NOMO-1 treated with DMSO at 0.1 percent for 48 hours (cell line): ENCODE results near the gene DIPK1C.

ENCODE experiments used
- DNase-seq: peaks from one replicate; lab custom pipeline; 2025; ENCODE audit not compliant: unreplicated experiment; lab: John Stamatoyannopoulos, UW

The DIPK1C gene

GRCh38 chr18:74453642-74454198 lies 3.4 kb downstream of the DIPK1C start:
- DNase-seq = no peak

DNA sequence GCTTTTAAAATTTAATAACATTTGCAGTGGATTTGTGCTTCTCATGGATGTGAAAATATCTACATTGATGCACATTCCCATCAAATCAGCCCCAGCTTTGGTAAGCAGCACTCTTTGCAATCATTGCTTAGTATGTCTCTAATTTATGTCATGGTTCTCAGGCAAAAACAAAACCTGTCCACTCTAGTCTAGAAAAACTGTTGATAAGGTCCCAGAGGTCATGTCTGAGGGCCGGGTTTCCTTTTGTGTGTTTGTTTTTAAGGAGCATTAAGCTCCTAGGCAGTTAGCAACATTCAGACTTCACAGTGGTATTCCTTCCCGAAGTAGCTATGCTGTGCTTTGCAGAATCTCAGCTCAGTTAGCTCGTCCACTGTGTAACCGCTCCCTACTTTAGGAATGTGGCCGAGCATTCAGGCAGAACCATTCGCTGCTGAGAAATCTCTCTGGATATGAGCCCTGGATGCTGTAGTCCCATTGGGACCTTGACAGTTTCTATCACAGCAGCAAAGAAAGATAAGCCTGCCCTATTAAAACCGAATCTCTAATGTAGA lies 4.0 kb downstream of the DIPK1C start:
- no peak for DNase-seq

DNA sequence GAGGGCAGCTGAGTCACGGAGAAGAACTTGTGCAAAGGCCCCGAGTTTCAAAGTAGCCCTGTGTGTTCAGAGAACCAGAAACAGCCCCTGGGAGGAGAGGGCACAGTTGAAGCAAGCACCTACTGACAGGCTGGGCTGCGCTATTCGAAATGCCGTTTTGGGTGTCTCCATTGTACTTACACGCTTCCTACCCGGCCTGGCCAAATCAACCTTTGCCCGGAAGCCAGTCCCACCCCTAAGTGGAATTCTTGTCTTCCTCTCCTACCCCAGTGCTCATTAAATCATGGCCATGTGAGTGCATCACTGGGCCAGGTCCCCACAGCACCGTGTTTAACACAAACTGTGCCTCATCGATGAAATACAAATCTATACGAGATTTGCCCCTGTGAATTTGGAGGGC lies 6.0 kb downstream of the DIPK1C start:
- DNase-seq = no peak

GRCh38 chr18:74450626-74451025 lies 6.5 kb downstream of the DIPK1C start:
- no peak for DNase-seq

- DNase-seq = no peak
Observed at GRCh38 chr18:74447404-74448152, 9.5 kb downstream of the DIPK1C start.

DNA sequence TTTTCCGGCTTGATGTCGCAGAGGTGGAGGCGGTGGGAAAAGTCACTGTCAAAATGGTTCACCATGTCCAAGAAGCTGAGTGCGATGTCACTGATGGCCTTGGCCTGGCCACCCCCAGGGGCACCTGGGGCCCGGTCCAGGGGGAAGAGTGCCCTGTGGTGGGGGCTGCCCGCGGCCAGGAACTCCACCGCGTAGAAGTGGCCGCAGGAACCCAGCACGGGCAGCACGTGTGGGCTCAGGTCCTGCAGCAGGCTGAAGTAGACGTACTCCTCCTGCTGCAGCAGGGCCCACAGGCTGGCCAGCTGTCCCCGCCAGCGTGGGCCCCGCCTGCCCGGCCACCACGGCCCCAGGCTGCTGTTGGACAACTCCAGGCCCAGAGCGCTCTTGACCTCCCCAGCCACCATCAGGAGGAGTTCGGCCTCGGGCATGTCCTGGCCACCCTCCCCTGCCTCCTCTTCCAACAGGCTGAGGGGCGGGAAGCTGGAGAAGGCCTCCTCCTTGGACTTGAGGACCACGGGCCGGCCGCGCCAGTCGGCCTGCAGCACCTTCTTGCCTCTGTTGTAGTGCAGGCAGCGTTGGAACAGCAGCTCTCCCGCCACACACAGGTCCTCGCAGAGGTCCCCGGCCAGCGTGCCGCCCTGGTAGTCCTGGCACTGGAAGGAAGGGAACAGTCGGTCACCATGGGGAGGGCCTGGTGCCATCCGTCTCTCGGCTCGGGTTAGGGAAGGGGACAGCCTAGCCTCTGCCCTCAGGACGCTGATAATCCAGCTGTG lies 10.3 kb downstream of the DIPK1C start:
- DNase-seq = no peak

DNA sequence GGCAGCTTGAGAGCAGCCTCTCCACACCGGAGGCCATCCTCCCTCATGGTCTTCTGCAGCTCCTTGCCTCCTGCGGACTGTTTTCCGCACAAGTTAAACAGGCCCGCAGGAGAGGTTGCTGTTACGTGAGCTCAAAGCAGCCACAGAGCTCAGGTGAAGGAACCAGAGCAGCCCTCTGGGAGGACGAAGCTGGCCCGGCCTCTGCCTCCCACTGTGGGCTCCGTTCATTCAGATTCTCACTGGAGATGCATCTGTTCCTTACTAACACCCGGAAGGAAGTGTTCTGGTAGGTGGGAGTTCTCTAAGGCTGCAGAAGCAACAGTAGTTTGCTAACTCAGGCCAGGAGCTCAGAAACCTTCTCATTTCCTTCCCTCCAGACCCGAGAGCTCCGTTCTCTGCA lies 10.9 kb downstream of the DIPK1C start:
- DNase-seq = no peak

- DNase-seq = no peak
Observed at GRCh38 chr18:74445585-74445984, 11.5 kb downstream of the DIPK1C start.

GRCh38 chr18:74444104-74444503 lies 13.0 kb downstream of the DIPK1C start:
- DNase-seq = no peak

DNA sequence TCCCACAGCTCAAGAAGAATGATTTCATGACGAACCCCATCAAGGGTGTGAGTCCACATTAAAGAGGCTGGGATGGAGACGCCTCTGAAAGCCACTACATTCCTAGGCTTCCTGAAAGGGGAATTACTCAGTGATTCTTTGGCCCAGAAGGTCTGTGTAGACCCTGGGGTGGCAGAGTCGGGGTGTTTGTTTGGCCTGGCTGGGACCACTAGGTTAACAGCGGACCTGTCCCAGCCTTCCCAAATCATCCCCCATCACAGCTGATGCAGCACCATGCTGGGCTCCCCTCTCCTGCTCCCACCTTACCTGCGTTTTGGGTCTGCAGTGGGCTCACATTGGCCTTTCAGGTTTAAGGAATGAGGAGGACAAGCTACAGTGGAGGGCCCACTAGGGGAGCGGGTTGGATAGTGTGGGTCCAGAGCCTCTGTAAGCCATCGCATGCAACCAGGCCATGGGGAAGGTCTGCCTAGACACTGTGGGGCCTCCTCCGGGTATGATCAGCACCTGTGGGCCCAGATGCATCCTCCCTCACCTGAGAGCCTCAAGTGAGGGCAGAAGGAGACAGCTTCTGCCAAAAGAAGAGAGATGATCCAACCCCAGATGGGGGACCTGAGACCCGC lies 16.2 kb downstream of the DIPK1C start:
- DNase-seq = no peak

GRCh38 chr18:74438091-74438490 lies 19.0 kb downstream of the DIPK1C start:
- DNase-seq = peak; percentile 57

DNA sequence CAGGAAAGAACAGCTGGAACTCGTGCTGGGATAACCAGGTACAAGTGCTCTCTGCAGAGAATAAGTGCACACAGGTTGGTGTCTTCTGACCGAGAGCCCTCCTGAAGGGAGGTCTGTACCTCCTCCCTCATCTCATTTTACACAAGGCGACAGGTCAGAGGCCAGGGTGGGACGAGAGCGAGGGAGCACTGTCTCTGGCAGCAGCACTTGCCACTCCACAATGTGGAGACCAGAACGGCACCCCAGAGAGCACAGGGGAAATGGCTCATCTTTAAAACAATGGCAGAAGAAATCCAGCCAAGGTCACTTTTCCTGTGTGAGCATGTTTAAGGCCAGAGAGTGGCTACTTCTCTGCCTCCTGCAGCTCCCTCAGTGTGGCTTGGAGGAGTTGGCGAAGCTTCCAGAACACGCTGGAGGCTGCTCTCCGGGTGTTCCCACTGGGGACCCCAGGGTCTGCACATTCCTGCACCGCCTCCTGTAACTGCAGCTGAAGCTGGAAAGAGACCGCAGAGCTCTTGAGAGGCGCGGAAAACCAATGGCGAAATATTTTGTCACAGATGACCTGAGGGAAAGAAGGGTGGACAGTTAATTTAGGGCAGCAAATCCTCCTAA lies 20.8 kb downstream of the DIPK1C start:
- DNase-seq = no peak

GRCh38 chr18:74435740-74436139 lies 21.4 kb downstream of the DIPK1C start:
- no peak for DNase-seq

DNA sequence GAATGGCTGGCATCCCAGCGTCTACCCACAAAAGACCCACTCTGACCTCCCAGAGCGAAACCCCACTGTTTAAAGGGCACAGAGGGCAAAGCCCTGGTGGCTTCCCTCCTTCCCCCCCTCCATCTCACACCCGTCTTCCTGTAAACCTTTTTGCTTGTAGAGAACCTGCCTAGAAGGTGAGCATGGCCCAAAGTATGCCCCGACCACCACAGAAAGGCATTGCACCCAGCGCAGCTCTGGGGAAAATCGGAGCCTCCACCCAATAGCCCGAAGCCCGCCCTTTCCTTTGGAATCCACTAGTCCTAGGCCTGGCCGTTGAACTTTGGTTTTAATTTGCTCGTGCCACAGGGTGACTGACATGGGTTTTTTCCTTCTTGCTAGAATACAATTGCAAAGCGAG lies 22.6 kb downstream of the DIPK1C start:
- DNase-seq = no peak

- no peak for DNase-seq
Observed at GRCh38 chr18:74430806-74431571, 26.1 kb downstream of the DIPK1C start.

DNA sequence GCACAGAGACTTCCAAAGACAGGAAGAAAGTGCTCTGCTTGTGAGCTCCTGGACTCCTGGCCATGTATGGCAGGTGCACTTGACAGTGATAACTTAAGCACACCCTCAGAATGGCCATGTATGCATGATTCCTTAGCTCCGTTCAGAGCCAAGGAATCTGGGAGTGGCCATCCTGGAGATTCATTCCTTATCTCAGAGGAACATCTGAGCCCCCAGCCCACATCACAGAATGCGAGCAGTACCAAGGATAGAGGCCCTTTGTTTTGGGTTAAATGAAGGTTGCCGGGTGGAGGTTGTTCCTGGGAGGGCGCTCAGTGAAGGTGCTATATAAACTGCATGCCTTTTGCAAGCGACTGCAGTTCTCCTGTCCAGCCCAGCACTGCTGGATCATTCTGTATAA lies 26.9 kb downstream of the DIPK1C start:
- no peak for DNase-seq

DNA sequence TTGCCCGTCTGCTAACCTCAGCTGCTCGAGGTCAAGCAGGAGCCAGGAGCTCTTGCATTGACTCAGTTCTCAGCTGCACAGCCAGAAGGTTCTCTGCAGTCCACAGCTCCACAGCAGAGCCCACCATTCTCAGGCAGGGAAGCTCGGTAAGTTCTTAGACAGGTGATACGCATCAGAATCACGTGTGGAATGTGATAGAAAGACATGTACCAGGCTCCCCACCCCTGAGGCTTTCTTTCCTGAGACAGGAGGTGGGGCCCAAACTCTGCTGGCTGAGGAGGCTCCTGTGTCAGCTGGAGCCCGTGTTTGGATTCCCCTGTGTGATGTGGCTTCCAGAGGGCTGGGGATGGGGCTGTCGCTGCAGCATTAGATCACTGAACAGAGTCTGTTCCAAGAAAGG lies 28.0 kb downstream of the DIPK1C start:
- no peak for DNase-seq

DNA sequence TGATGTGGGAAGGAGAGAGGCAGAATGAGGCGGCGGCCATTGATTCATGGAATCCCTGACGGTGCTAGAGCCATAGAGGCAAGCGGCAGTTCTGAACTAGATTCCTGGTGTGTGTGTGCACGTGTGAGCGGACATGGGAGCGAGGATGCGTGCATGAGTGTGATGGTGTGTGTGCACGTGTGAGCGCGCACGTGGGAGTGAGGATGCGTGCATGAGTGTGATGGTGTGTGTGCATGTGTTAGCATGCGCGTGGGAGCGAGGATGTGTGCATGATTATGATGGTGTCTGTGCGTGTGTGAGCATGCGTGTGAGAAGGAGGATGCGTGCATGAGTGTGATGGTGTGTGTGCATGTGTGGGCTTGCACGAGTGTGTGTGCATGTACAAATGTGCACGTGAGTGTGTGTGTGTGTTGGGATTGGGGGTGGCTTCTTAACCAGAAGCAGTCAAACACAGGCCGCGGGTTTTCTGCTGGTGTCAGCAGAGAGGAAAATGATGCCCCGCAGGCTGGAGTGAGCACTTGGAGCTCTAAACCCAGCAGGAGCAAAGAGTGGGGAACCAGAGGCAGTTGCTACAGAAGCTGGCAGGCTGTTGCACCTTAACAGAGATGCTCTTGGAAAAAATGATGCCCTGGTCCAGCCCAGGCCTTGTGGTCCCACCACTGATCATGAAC lies 29.5 kb downstream of the DIPK1C start:
- no peak for DNase-seq

DNA sequence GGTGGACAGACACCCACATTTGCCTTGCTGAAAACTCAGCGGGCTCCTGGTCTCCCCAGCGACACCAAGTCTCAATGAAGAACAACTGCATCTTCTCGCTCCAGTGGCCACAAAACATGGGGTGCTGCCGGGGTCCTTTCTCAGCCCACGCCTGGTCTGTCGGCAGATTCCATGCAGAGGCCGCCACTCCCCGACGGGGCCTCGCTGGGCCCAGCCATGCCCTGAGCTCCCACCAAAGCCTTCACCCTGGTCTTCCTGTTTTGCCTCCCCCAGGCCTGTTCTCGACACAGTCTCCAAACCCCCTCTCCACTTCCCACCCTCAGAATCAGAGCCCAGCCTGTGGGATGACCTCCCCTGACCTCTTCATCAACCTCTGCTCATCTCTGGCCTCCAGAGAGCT lies 31.2 kb downstream of the DIPK1C start:
- DNase-seq = no peak

GRCh38 chr18:74425161-74425560 lies 31.9 kb downstream of the DIPK1C start:
- no peak for DNase-seq
